ENCODE data around the gene SPN.
"Not testable (repeated sequence)": the region's sequence is repeated elsewhere in the genome, so short reads cannot be mapped to it uniquely, and the experiment has no call there.

SPN gene

DNA sequence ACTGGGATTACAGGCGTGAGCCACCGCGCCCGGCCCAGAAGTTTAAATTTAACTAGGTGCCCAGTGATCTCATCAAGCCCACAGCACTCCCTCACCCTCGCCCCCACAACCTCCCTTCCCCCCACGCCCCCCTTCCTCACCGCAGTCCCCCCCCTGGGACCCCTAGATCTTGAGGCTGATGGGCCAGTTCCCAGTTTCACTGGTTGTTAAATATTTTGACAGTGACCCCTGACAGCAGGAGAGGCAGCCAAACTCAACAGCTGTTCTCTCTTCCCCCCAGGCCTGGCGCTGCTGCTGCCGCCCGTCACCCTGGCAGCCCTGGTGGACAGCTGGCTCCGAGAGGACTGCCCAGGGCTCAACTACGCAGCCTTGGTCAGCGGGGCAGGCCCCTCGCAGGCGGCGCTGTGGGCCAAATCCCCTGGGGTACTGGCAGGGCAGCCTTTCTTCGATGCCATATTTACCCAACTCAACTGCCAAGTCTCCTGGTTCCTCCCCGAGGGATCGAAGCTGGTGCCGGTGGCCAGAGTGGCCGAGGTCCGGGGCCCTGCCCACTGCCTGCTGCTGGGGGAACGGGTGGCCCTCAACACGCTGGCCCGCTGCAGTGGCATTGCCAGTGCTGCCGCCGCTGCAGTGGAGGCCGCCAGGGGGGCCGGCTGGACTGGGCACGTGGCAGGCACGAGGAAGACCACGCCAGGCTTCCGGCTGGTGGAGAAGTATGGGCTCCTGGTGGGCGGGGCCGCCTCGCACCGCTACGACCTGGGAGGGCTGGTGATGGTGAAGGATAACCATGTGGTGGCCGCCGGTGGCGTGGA, 31.5 kb downstream of the SPN start:
- Histone ChIP-seq H3K9me3 (ENCODE audit: insufficient read depth, low read length) (no peaks in the 10 kb centered on the region), H3K4me3 (ENCODE audit: low read length) (no peak overlapping the region), H3K27me3 (ENCODE audit: low read depth, low read length) (no peaks in the 10 kb centered on the region), H4K20me1 (ENCODE audit: insufficient read depth, low read length) (peaks cover 8% of the 10 kb centered on the region), H3K4me1 (ENCODE audit: low read length) (peaks cover 19% of the 10 kb centered on the region), H3K79me2 (ENCODE audit: low read length) (peaks cover 12% of the 10 kb centered on the region), H3K4me2 (ENCODE audit: low read length) (no peak overlapping the region), H3K9ac (ENCODE audit: low read length) (no peak overlapping the region), H2AFZ (ENCODE audit: low read depth, low read length) (no peak overlapping the region), H3K36me3 (replicated peaks; ENCODE audit: low read depth, low read length) (peaks cover 5% of the 10 kb centered on the region), H3K27ac (ENCODE audit: low read length) (no peak overlapping the region)
- TF ChIP-seq, protein P1, sequence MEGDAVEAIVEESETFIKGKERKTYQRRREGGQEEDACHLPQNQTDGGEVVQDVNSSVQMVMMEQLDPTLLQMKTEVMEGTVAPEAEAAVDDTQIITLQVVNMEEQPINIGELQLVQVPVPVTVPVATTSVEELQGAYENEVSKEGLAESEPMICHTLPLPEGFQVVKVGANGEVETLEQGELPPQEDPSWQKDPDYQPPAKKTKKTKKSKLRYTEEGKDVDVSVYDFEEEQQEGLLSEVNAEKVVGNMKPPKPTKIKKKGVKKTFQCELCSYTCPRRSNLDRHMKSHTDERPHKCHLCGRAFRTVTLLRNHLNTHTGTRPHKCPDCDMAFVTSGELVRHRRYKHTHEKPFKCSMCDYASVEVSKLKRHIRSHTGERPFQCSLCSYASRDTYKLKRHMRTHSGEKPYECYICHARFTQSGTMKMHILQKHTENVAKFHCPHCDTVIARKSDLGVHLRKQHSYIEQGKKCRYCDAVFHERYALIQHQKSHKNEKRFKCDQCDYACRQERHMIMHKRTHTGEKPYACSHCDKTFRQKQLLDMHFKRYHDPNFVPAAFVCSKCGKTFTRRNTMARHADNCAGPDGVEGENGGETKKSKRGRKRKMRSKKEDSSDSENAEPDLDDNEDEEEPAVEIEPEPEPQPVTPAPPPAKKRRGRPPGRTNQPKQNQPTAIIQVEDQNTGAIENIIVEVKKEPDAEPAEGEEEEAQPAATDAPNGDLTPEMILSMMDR (IDR thresholded peaks at IDR 0.05; ENCODE audit: low read depth, low read length): no peak
- no peak for TF ChIP-seq EZH2phosphoT487 (IDR thresholded peaks at IDR 0.05; ENCODE audit: low read depth)

DNA sequence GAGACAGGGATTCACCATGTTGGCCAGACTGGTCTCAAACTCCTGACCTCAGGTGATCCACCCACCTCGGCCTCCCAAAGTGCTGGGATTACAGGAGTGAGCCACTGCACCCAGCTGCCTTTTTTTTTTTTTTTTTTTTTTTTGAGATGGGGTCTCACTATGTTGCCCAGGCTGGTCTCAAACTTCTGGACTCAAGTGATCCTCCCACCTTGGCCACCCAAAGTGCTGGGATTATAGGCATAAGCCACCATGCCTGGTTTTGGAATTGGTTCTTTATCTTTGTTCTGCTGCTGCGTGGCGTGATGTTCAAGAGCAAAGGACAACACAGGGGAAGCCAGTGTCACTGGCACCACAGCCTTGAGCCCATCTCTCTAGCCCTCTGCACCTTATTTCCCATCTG, 32.6 kb downstream of the SPN start:
- H3K9me3 ChIP-seq (ENCODE audit: insufficient read depth, low read length); H3K4me3 ChIP-seq (ENCODE audit: low read length); H3K79me2 ChIP-seq (ENCODE audit: low read length); H2AFZ ChIP-seq (ENCODE audit: low read depth, low read length); H3K27ac ChIP-seq (ENCODE audit: low read length); H3K9ac ChIP-seq (ENCODE audit: low read length); H3K4me2 ChIP-seq (ENCODE audit: low read length); H4K20me1 ChIP-seq (ENCODE audit: insufficient read depth, low read length); H3K36me3 ChIP-seq (replicated peaks; ENCODE audit: low read depth, low read length); H3K27me3 ChIP-seq (ENCODE audit: low read depth, low read length): not testable (repeated sequence)
- H3K4me1 ChIP-seq (ENCODE audit: low read length): peaks cover 18% of the 10 kb centered on the region

DNA sequence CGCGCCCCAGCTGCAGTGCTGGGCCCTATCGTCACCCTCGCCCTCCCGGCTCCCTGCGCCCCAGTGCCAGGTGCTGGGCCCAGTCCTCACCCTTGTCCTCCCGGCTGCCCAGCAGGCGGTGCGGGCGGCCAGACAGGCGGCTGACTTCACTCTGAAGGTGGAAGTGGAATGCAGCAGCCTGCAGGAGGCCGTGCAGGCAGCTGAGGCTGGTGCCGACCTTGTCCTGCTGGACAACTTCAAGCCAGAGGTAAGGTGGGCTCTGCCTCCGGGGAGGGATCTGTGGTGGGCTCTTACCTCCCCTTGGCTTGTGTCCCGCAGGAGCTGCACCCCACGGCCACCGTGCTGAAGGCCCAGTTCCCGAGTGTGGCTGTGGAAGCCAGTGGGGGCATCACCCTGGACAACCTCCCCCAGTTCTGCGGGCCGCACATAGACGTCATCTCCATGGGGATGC, 33.9 kb downstream of the SPN start:
- TF ChIP-seq, protein P1 (IDR thresholded peaks at IDR 0.05; ENCODE audit: low read depth, low read length): no peak
- TF ChIP-seq EZH2phosphoT487 (IDR thresholded peaks at IDR 0.05; ENCODE audit: low read depth): no peak
- no peak overlapping the region for H3K9ac ChIP-seq (ENCODE audit: low read length)
- no peaks in the 10 kb centered on the region for H3K79me2 ChIP-seq (ENCODE audit: low read length)
- H2AFZ ChIP-seq (ENCODE audit: low read depth, low read length): no peak overlapping the region
- no peak overlapping the region for H3K27ac ChIP-seq (ENCODE audit: low read length)
- peaks cover 5% of the 10 kb centered on the region; the same call in 1 of the 2 replicates for H4K20me1 ChIP-seq (ENCODE audit: insufficient read depth, low read length)
- H3K36me3 ChIP-seq (replicated peaks; ENCODE audit: low read depth, low read length): peaks cover 4% of the 10 kb centered on the region
- no peaks in the 10 kb centered on the region for H3K27me3 ChIP-seq (ENCODE audit: low read depth, low read length)
- peaks cover 24% of the 10 kb centered on the region for H3K4me1 ChIP-seq (ENCODE audit: low read length)
- H3K9me3 ChIP-seq (ENCODE audit: insufficient read depth, low read length): peaks cover 3% of the 10 kb centered on the region; the same call in 1 of the 2 replicates
- no peak overlapping the region for H3K4me2 ChIP-seq (ENCODE audit: low read length)
- H3K4me3 ChIP-seq (ENCODE audit: low read length): no peak overlapping the region

DNA sequence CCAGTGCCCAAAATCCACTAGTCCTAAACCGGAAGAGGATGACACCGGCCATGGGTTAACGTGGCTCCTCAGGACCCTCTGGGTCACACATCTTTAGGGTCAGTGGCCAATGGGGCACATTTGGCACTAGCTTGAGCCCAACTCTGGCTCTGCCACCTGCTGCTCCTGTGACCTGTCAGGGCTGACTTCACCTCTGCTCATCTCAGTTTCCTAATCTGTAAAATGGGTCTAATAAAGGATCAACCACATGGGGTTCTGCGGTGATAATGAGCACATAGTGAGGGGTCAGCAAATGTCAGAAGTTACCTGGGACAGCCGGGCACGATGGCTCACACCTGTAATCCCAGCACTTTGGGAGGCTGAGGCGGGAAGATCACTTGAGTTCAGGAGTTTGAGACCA, 34.3 kb downstream of the SPN start:
- Histone ChIP-seq H3K36me3 (replicated peaks; ENCODE audit: low read depth, low read length) (peaks cover 4% of the 10 kb centered on the region), H2AFZ (ENCODE audit: low read depth, low read length) (no peak overlapping the region), H3K4me3 (ENCODE audit: low read length) (no peak overlapping the region), H3K79me2 (ENCODE audit: low read length) (no peaks in the 10 kb centered on the region), H4K20me1 (ENCODE audit: insufficient read depth, low read length) (peaks cover 5% of the 10 kb centered on the region; the same call in 1 of the 2 replicates), H3K4me2 (ENCODE audit: low read length) (no peak overlapping the region), H3K27me3 (ENCODE audit: low read depth, low read length) (no peaks in the 10 kb centered on the region), H3K27ac (ENCODE audit: low read length) (no peak overlapping the region), H3K9me3 (ENCODE audit: insufficient read depth, low read length) (peaks cover 3% of the 10 kb centered on the region; the same call in 1 of the 2 replicates), H3K4me1 (ENCODE audit: low read length) (peaks cover 29% of the 10 kb centered on the region), H3K9ac (ENCODE audit: low read length) (no peak overlapping the region)
- TF ChIP-seq, protein P1 (IDR thresholded peaks at IDR 0.05; ENCODE audit: low read depth, low read length): no peak
- no peak for TF ChIP-seq EZH2phosphoT487 (IDR thresholded peaks at IDR 0.05; ENCODE audit: low read depth)

All from OCI-LY3 (cell line).